Panc1 (cell line): ENCODE measurements around the gene C1orf159. TPM values are rescaled to one million over a fixed set of nuclear protein-coding genes. Genes with fewer than 3 reads are reported as not detected.

ENCODE experiments used
- ATAC-seq: fragments of 200-7000 bp; cut with Tn5 transposase; 2 replicates; pipeline ENCODE4 v1.9.1; 2020; ENCODE audit warnings: mild to moderate bottlenecking, moderate library complexity
- BruUV-seq: library from RNA; stranded (reverse); fragments of 400-500 nt; replicated peaks from 2 replicates; lab custom pipeline; 2021; lab: Mats Ljungman, UMichigan
- CTCF ChIA-PET: fragments of 300-600 bp; sonication (Branson Sonifier 250); formaldehyde crosslinking; loops from one replicate; lab custom pipeline; 2022; ENCODE audit warnings: antibody characterized with exemption; lab: Charles Lee
- POLR2A ChIA-PET: fragments of 300-600 bp; sonication (Branson Sonifier 250); formaldehyde crosslinking; loops from one replicate; lab custom pipeline; 2022; ENCODE audit warnings: antibody characterized with exemption; lab: Charles Lee
- DNase-seq: peaks from one replicate; pipeline ENCODE4 v3.0.0-alpha.2; 2010; ENCODE audit warnings: low read depth, low spot score
- H3K27ac ChIP-seq: 2 replicates; pipeline ENCODE4 v1.5.1; 2011; ENCODE audit warnings: mild to moderate bottlenecking, low read length, inconsistent platforms
- H3K27me3 ChIP-seq: fragments of 200-500 bp; sonication (Bioruptor generic); 2 replicates; pipeline ENCODE4 v1.6.0; 2014; ENCODE audit warnings: low read length, inconsistent platforms; ENCODE audit not compliant: control insufficient read depth, insufficient read depth
- H3K36me3 ChIP-seq: fragments of 200-500 bp; sonication (Bioruptor generic); 2 replicates; pipeline ENCODE4 v1.5.1; 2014; ENCODE audit warnings: inconsistent platforms, mild to moderate bottlenecking, low read length, moderate library complexity; ENCODE audit not compliant: control insufficient read depth, insufficient read depth
- H3K4me1 ChIP-seq: 2 replicates; pipeline ENCODE4 v1.5.1; 2011; ENCODE audit warnings: inconsistent platforms, mild to moderate bottlenecking, low read length, moderate library complexity; ENCODE audit not compliant: control insufficient read depth, insufficient read depth
- H3K4me3 ChIP-seq, 2 experiments: 2 replicates each; pipeline ENCODE4 v1.5.1; 2011 to 2012; ENCODE audit warnings: low read depth in 2 of 2, low read length in 2 of 2, mild to moderate bottlenecking in 2 of 2, inconsistent platforms in 1 of 2, moderate library complexity in 1 of 2
- H3K9me3 ChIP-seq: fragments of 200-500 bp; sonication (Bioruptor generic); 2 replicates; pipeline ENCODE4 v1.5.1; 2014; ENCODE audit warnings: low read depth, mild to moderate bottlenecking, inconsistent platforms, low read length, moderate library complexity; ENCODE audit not compliant: control insufficient read depth, insufficient read depth
- POLR2AphosphoS5 ChIP-seq: IDR thresholded peaks from 2 replicates; pipeline ENCODE4 v1.6.1; 2012; ENCODE audit warnings: mild to moderate bottlenecking, low read depth, low read length, moderate library complexity
- REST ChIP-seq, 2 experiments: IDR thresholded peaks; 2 replicates each; pipeline ENCODE4 v1.6.1; 2011 to 2012; ENCODE audit warnings: low read depth in 2 of 2, control low read depth in 1 of 2, low read length in 1 of 2, mild to moderate bottlenecking in 1 of 2, moderate library complexity in 1 of 2; ENCODE audit not compliant: insufficient read depth in 1 of 2
- SIN3A ChIP-seq: IDR thresholded peaks from 2 replicates; pipeline ENCODE4 v1.6.1; 2012; ENCODE audit warnings: low read depth, mild to moderate bottlenecking, low read length, moderate library complexity, borderline replicate concordance; ENCODE audit not compliant: insufficient read depth
- TCF7L2 ChIP-seq: IDR thresholded peaks from 2 replicates; pipeline ENCODE4 v1.6.1; 2011; ENCODE audit warnings: mild to moderate bottlenecking, low read depth, low read length, inconsistent platforms
- in situ Hi-C: cut with HindIII; loops from 2 replicates; pipeline ENCODE4 v1.10.0; 2016; ENCODE audit warnings: low sequenced_read_pairs, low pct_unique_long_range_greater_than_20kb
- intact Hi-C: fragments of 100-400 bp; cut with micrococcal nuclease; formaldehyde crosslinking; loops from one replicate; pipeline ENCODE4 v1.10.0; 2022; ENCODE audit not compliant: unreplicated experiment
- total RNA-seq: library from RNA; stranded (reverse); gene quantifications from one replicate; pipeline ENCODE4 v1.2.1, GENCODE V29; 2021; ENCODE audit not compliant: unreplicated experiment
- TF ChIP-seq, protein P1 (sequence below): fragments of 450-650 bp; IDR thresholded peaks from 2 replicates; pipeline ENCODE4 v1.5.1; 2017; ENCODE audit warnings: mild to moderate bottlenecking

The C1orf159 gene
- total RNA-seq, 1 experiment from 2014 or later = 28.8 TPM

DNA sequence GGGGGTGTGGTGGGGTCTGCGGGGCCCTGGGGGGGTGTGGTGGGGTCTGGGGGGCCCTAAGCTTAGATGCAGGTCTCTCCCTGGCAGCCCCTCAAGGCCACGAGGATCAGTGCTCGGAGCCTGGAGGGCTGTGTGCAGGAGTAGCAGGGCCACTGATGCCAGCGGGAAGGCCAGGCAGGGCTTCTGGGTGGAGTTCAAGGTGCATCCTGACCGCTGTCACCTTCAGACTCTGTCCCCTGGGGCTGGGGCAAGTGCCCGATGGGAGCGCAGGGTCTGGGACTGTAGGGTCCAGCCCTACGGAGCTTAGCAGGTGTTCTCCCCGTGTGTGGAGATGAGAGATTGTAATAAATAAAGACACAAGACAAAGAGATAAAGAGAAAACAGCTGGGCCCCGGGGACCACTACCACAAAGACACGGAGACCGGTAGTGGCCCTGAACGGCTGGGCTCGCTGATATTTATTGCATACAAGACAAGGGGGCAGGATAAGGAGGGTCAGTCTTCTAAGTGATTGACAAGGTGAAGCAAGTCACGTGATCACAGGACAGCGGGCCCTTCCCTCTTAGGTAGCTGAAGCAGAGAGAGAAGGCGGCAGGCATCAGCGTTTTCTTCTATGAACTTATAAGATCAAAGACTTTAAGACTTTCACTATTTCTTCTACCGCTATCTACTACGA lies 50.5 kb downstream of the C1orf159 start:
- DNase-seq (no peak), ATAC-seq (no peak)
- ChIA-PET CTCF (interaction anchor here (0.6 kb wide), 1 partner anchor 14 kb away, joined by 3 read pairs; no protein-coding TSS in a partner anchor), POLR2A (no interaction called here)
- H3K27me3 ChIP-seq = no peaks in the 10 kb centered on the region
- BruUV-seq = no TSS peak
- in situ Hi-C loops = no loop called here
- no peak for TF ChIP-seq SIN3A
- TF ChIP-seq TCF7L2 = no peak
- TF ChIP-seq REST (IDR thresholded peaks at IDR 0.05; ENCODE audit: insufficient read depth in 1 of 2, low read depth in 2 of 2, low read length in 1 of 2) = no peak
- no peak for TF ChIP-seq POLR2AphosphoS5
- TF ChIP-seq, protein P1, sequence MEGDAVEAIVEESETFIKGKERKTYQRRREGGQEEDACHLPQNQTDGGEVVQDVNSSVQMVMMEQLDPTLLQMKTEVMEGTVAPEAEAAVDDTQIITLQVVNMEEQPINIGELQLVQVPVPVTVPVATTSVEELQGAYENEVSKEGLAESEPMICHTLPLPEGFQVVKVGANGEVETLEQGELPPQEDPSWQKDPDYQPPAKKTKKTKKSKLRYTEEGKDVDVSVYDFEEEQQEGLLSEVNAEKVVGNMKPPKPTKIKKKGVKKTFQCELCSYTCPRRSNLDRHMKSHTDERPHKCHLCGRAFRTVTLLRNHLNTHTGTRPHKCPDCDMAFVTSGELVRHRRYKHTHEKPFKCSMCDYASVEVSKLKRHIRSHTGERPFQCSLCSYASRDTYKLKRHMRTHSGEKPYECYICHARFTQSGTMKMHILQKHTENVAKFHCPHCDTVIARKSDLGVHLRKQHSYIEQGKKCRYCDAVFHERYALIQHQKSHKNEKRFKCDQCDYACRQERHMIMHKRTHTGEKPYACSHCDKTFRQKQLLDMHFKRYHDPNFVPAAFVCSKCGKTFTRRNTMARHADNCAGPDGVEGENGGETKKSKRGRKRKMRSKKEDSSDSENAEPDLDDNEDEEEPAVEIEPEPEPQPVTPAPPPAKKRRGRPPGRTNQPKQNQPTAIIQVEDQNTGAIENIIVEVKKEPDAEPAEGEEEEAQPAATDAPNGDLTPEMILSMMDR = no peak
- intact Hi-C loops = loop anchor here (10.0 kb wide), 1 partner anchor 51 kb away; the partner anchor contains the start of gene ISG15
- H3K4me1 ChIP-seq = peaks cover 26% of the 10 kb centered on the region
- H3K36me3 ChIP-seq = no peaks in the 10 kb centered on the region
- no peak overlapping the region for H3K27ac ChIP-seq
- H3K4me3 ChIP-seq = no peak overlapping the region
- no peaks in the 10 kb centered on the region for H3K9me3 ChIP-seq

DNA sequence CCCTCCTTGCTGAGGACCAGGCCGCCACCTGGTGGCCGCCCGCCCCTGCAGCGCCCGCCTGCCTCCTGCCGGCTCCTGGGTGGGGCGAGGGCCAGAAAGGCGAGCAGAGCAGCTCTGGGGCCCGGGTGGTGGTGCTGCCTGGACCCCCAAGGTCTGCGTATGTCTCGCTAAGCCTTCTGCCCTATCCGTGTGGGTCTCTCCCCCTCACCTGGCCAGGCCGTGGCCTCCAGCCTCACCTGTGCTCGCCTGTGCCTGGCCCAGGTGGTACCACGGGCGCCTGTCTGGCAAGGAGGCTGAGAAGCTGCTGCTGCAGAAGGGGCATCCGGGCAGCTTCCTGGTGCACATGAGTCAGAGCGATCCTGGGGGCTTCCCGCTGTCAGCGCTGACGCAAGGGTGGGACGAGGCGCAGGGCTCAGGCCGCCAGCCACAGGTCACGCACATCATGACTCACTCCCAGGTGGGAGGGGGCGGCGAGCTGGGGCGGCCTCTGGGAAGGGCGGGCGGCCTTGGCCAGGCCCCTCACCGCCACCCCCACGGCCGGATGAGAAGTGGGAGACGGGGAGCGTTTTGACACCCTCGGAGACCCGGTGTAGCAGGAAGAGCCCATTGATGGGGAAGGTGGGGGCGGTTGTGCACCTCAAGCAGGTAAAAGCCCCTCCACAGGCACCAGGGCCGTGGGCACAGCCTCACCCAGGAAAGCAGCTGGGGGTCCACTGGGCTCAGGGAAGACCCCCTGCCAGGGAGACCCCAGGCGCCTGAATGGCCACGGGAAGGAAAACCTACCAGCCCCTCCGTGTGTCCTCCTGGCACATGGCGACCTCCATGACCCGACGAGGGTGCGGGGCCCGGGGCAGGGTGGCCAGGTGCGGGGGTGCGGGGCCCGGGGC lies 51.7 kb downstream of the C1orf159 start:
- no TSS peak for BruUV-seq
- in situ Hi-C loops = no loop called here
- peak; percentile 77 for ATAC-seq
- ChIA-PET CTCF (interaction anchor here (0.5 to 1.0 kb wide), 4 partner anchors 8 to 80 kb away, joined by 4 to 11 read pairs (median 5); partner anchors contain the start of gene AGRN), POLR2A (no interaction called here)
- Histone ChIP-seq H3K27me3 (no peaks in the 10 kb centered on the region), H3K36me3 (no peaks in the 10 kb centered on the region), H3K27ac (no peak overlapping the region), H3K4me1 (peaks cover 19% of the 10 kb centered on the region), H3K4me3 (peak overlapping the region in 1 of 2 experiments; percentile 41; a peak in 2 of 4 replicates), H3K9me3 (no peaks in the 10 kb centered on the region)
- peak; percentile 60 for DNase-seq
- no peak for TF ChIP-seq REST (IDR thresholded peaks at IDR 0.05; ENCODE audit: insufficient read depth in 1 of 2, low read depth in 2 of 2, low read length in 1 of 2)
- TF ChIP-seq, protein P1 = peak; percentile 98
- no peak for TF ChIP-seq POLR2AphosphoS5
- no peak for TF ChIP-seq TCF7L2
- TF ChIP-seq SIN3A = no peak
- intact Hi-C loops = loop anchor here (10.0 kb wide), 1 partner anchor 49 kb away; the partner anchor contains the start of gene ISG15
